22Rv1 (cell line): ENCODE data around the gene SKOR1.

ENCODE experiments used
- ZFX ChIP-seq: fragments of 450-650 bp; IDR thresholded peaks from 2 replicates; pipeline ENCODE4 v1.6.1; 2017; ENCODE audit warnings: antibody characterized with exemption, borderline replicate concordance
- TF ChIP-seq, protein P1 (sequence below): fragments of 450-650 bp; IDR thresholded peaks from 2 replicates; pipeline ENCODE4 v1.5.1; 2017; ENCODE audit warnings: mild to moderate bottlenecking

DNA sequence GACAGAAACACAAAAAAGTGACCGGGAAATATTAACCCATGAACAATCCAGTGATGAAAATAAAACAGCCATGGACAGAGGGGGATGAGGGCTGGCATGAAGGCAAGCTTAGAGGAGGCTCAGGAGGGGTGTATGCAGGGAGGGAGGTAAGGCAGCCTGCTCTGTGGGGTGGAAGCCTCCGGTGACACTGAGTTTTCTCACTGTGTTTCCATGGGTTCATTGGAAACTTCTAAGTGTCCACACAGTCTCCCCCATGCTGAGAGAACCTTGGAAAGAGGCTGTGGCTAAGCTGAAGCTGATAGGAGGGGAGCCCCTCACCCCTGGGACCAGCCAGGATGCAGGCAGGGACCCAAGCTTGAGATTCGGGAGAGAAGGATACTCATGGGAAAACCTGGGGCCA, 6.8 kb upstream of the SKOR1 start:
- TF ChIP-seq, protein P1, sequence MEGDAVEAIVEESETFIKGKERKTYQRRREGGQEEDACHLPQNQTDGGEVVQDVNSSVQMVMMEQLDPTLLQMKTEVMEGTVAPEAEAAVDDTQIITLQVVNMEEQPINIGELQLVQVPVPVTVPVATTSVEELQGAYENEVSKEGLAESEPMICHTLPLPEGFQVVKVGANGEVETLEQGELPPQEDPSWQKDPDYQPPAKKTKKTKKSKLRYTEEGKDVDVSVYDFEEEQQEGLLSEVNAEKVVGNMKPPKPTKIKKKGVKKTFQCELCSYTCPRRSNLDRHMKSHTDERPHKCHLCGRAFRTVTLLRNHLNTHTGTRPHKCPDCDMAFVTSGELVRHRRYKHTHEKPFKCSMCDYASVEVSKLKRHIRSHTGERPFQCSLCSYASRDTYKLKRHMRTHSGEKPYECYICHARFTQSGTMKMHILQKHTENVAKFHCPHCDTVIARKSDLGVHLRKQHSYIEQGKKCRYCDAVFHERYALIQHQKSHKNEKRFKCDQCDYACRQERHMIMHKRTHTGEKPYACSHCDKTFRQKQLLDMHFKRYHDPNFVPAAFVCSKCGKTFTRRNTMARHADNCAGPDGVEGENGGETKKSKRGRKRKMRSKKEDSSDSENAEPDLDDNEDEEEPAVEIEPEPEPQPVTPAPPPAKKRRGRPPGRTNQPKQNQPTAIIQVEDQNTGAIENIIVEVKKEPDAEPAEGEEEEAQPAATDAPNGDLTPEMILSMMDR, result no peak
- TF ChIP-seq ZFX, result no peak
